NCI-H187 treated with DMSO at 0.1 percent for 48 hours (cell line): ENCODE measurements around the gene UBE2E1.

Experiments used
- DNase-seq: peaks from one replicate; lab custom pipeline; 2025; lab: John Stamatoyannopoulos, UW

UBE2E1 gene

GRCh38 chr3:23795096-23795495 is 10.7 kb upstream of the UBE2E1 start:
- DNase-seq = no peak

GRCh38 chr3:23796518-23796917 is 9.2 kb upstream of the UBE2E1 start:
- DNase-seq = no peak

- DNase-seq = no peak
These were observed 8.3 kb upstream of the UBE2E1 start for GRCh38 chr3:23797491-23797890.

GRCh38 chr3:23798456-23798855 is 7.3 kb upstream of the UBE2E1 start:
- DNase-seq = no peak

GRCh38 chr3:23798876-23799275 is 6.9 kb upstream of the UBE2E1 start:
- no peak for DNase-seq

GRCh38 chr3:23800731-23801130 is 5.0 kb upstream of the UBE2E1 start:
- no peak for DNase-seq

GRCh38 chr3:23804441-23805209 is 1.1 kb upstream of the UBE2E1 start:
- no peak for DNase-seq

- no peak for DNase-seq
These were observed 534 bp upstream of the UBE2E1 start for GRCh38 chr3:23805210-23805632.

- no peak for DNase-seq
These were observed 1.0 kb downstream of the UBE2E1 start for GRCh38 chr3:23806534-23807423.

GRCh38 chr3:23807424-23808015 is 1.8 kb downstream of the UBE2E1 start:
- no peak for DNase-seq

GRCh38 chr3:23808525-23808924 is 2.8 kb downstream of the UBE2E1 start:
- DNase-seq = no peak

GRCh38 chr3:23809294-23809693 is 3.5 kb downstream of the UBE2E1 start:
- no peak for DNase-seq

- DNase-seq = no peak
These were observed 4.1 kb downstream of the UBE2E1 start for GRCh38 chr3:23809840-23810342.

- DNase-seq = no peak
These were observed 4.8 kb downstream of the UBE2E1 start for GRCh38 chr3:23810343-23811184.

GRCh38 chr3:23811185-23811527 is 5.4 kb downstream of the UBE2E1 start:
- DNase-seq = no peak

- DNase-seq = no peak
These were observed 6.2 kb downstream of the UBE2E1 start for GRCh38 chr3:23811919-23812318.

- no peak for DNase-seq
These were observed 10.1 kb downstream of the UBE2E1 start for GRCh38 chr3:23815879-23816278.

GRCh38 chr3:23816721-23817120 is 11.0 kb downstream of the UBE2E1 start:
- no peak for DNase-seq

GRCh38 chr3:23817508-23818223 is 11.9 kb downstream of the UBE2E1 start:
- DNase-seq = no peak

- DNase-seq = no peak
These were observed 14.0 kb downstream of the UBE2E1 start for GRCh38 chr3:23819599-23820360.
